ENCODE data around the gene CFAP73. TPM values are rescaled to one million over a fixed set of nuclear protein-coding genes. Genes with fewer than 3 reads are reported as not detected.

CFAP73 gene
- total RNA-seq, 4 donors from 2014 or later: not detected

DNA sequence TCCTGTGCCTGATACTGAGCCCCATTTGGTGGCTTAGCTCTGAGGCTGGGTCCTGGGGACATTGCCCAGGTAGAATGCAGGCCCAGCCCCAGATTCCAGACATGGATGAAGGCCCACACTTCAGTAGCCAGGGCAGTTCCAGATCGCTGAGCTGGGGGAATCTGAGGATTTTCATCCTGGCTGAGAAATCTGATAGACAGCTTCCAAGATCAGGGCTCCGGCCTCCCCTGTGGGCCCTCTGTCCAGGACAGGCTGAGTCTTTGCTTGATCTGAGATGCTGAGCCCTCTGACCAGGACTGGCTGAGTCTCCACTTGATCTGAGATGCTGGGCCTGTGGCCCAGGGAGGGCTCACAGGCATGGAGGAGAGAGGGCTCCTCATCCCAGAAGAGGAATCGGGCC is 10.7 kb upstream of the CFAP73 start:
- TF ChIP-seq, protein P1, sequence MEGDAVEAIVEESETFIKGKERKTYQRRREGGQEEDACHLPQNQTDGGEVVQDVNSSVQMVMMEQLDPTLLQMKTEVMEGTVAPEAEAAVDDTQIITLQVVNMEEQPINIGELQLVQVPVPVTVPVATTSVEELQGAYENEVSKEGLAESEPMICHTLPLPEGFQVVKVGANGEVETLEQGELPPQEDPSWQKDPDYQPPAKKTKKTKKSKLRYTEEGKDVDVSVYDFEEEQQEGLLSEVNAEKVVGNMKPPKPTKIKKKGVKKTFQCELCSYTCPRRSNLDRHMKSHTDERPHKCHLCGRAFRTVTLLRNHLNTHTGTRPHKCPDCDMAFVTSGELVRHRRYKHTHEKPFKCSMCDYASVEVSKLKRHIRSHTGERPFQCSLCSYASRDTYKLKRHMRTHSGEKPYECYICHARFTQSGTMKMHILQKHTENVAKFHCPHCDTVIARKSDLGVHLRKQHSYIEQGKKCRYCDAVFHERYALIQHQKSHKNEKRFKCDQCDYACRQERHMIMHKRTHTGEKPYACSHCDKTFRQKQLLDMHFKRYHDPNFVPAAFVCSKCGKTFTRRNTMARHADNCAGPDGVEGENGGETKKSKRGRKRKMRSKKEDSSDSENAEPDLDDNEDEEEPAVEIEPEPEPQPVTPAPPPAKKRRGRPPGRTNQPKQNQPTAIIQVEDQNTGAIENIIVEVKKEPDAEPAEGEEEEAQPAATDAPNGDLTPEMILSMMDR (IDR thresholded peaks at IDR 0.05; ENCODE audit: low read depth): no peak

DNA sequence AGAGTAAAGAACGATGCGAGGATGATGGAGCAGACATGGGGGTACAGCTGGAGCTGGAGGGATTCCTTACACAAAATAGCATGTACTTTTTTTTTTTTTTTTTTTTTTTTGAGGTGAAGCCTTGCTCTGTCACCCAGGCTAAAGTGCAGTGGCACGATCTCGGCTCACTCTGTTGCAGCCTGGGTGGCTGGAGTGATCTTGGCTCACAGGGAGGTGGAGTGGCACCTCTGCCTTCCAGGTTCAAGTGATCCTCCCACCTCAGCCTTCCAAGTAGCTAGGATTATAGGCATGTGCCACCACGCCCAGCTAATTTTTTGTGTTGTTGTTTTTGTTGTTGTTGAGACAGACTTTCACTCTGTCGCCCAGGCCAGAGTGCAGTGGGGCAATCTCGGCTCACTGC is 8.8 kb upstream of the CFAP73 start:
- TF ChIP-seq, protein P1 (IDR thresholded peaks at IDR 0.05; ENCODE audit: low read depth): no peak

DNA sequence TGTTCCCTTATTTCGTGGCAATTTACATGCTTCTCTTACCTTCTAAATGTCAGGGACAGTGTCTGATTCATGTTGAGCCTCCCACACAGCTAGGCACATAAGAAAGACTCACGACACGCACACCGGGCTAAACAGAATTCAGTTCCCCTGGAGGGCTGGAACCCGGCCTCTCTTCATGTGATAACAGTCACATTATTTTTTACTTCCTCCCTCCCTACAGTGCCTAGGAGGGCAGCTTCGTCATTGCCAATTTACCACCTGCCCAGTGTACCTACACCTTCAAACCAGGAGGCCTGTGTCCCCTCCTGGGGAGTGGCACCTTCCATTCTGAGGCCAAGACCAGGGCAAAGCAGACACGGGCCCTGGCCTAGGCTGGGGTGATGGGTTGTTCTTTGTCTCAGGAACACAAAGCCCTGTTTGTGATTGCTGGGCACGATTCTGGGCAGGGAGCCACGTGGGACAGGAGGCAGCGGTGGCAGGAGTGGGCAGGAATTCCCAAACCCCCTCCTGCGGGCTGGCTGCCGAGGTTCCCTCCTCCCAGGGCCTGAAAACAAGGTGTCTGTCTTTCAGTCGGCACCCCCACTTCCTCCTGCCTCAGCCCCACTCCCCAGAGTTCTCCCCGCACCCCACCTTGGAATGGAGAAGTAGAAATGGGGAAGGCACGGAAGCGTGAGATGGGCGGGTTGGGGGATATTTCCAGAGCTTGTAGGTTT is 7.2 kb upstream of the CFAP73 start:
- TF ChIP-seq, protein P1 (IDR thresholded peaks at IDR 0.05; ENCODE audit: low read depth): no peak

DNA sequence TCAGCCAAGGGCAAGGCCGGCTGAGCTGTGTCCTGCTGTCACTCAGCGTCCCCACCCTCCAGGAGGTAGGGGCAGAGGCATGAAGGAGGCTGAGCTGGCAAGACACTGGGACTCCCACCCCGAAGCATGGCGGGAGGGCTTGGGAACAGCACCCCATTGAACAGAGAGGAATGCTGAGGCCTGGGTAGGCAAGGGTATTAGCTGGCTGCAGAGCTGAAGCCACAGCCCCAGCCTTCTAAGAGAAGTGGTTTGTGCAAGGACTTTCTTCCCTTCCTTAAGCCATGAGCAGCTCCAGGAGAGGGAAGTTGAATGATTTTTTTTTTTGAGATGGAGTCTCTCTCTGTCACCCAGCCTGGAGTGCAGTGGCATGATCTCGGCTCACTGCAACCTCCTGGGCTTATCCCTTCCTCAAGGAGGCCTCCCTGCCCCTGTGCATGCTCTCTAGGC is 6.6 kb upstream of the CFAP73 start:
- TF ChIP-seq, protein P1 (IDR thresholded peaks at IDR 0.05; ENCODE audit: low read depth): no peak

DNA sequence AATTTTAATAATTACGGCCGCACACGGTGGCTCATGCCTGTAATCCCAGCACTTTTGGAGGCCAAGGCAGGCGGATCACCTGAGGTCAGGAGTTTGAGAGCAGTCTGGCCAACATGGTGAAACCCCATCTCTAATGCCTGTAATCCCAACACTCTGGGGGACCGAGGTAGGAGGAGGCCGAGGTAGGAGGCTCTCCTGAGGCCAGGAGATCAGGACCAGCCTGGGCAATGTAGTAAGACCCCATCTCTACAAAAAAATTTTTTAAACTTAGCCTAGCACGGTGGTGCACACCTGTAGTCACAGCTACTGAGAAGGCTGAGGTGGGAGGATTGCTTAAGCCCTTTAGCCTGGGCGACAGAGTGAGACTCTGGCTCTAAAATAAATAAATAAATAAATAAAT is 5.6 kb upstream of the CFAP73 start:
- TF ChIP-seq, protein P1 (IDR thresholded peaks at IDR 0.05; ENCODE audit: low read depth): no peak

DNA sequence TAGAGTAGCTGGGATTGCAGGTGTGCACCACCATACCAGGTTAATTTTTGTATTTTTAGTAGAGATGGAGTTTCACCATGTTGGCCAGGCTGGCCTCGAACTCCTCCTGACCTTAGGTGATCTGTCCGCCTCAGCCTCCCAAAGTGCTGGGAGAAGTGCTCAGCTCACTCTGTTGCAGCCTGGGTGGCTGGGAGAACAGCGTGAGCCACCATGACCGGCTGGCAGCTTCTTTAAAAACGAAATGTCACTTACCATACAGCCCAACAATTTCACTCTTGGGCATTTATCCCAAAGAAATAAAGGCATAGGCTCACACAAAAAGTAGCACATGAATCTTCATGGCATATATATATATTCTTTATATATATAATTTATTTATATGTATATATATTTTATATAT is 4.7 kb upstream of the CFAP73 start:
- TF ChIP-seq, protein P1 (IDR thresholded peaks at IDR 0.05; ENCODE audit: low read depth): no peak

DNA sequence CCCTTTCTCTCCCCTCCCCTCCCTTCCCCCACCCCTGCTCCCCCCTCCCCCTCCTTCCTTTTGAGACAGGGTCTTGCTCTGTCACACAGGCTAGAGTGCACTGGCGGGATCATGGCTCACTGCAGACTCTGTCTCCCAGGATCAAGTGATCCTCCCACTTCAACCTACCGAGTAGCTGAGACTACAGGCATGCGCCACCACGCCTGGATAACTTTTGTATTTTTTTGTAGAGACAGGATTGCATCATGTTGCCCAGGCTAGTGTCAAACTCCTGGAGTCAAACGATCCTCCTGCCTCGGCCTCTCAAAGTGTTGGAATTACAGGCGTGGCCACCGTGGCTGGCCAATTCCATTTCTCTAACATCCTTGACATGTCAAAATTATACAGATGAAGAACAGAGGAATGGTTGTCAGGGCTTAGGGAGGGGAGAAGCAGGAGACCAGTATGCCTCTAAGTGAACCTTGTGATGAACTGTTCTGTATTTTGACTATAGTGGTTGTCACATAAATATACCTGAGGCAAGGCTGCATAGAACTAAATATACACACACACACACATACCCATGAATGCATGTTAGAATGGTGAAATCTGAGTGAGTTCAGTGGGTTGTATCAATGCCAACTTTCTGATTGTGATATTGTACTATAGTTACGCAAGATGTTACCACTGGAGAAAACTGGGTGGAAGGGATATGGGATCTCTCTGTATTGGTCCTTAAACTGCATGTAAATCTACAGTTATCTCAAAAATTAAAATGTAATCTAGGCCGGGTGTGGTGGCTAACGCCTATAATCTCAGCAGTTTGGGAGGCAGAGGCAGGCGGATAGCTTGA is 3.6 kb upstream of the CFAP73 start:
- TF ChIP-seq, protein P1 (IDR thresholded peaks at IDR 0.05; ENCODE audit: low read depth): no peak
